Keratinocyte (primary cell): Measurements from ENCODE around the gene TNNC1.

ENCODE experiments used
- EZH2 ChIP-seq: IDR thresholded peaks from one replicate; pipeline ENCODE4 v1.6.1; 2012; ENCODE audit warnings: inconsistent platforms, mild to moderate bottlenecking, low read length, moderate library complexity
- TF ChIP-seq, protein P1 (sequence below), 3 experiments: IDR thresholded peaks in 1 of 3; conservative IDR thresholded peaks in 1 of 3; optimal IDR thresholded peaks in 1 of 3; 2 replicates in 2 of 3; 3 replicates in 1 of 3; pipeline versions ENCODE3 to v1.5.1; 2011; ENCODE audit warnings: low read length in 3 of 3, mild to moderate bottlenecking in 3 of 3, moderate library complexity in 2 of 3, control low read depth in 1 of 3, inconsistent platforms in 1 of 3; ENCODE audit not compliant: insufficient read depth in 2 of 3; ENCODE audit errors: extremely low read depth in 1 of 3

DNA sequence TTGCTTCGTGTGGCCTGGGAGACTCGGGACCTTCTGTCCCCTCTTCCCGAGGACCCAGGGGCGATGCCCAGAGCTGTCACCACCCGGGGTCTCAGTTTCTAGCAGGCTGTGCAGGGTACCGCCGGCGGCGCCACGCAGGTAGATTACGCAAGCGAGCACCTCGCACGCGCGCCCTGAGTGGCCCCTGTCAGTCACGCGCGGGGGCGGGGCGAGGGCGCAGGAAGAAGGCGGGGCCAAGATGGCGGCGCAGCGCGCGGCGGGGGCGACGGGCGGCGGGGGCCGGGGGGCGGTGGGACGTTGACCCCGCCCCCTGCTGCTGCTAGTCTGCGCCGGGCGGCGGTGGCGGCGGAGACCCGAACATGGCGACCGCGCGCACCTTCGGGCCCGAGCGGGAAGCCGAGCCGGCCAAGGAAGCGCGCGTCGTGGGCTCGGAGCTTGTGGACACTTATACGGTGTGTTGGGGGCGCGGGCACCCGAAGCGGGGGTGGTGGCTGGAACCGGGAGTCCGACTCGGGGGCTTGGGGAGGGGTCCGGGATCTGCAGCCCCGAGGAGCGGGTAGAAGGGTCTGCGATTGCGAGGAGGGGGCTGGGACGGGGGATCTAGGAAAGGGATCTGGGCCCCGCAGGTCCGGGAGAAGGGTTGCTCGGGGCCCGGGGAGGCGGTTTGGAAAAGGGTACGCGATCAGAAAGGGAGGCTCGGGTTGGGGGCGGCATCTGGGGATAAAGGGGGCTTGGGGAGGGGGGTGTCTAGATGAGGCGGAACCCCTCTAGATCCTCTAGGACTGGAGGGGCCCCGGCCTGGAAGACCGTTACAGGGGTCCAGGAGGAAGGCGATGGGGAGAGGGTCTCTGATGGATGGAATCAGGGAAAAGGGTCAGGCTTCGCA, 1.7 kb upstream of the TNNC1 start, which contains the start of gene NISCH:
- TF ChIP-seq, protein P1, sequence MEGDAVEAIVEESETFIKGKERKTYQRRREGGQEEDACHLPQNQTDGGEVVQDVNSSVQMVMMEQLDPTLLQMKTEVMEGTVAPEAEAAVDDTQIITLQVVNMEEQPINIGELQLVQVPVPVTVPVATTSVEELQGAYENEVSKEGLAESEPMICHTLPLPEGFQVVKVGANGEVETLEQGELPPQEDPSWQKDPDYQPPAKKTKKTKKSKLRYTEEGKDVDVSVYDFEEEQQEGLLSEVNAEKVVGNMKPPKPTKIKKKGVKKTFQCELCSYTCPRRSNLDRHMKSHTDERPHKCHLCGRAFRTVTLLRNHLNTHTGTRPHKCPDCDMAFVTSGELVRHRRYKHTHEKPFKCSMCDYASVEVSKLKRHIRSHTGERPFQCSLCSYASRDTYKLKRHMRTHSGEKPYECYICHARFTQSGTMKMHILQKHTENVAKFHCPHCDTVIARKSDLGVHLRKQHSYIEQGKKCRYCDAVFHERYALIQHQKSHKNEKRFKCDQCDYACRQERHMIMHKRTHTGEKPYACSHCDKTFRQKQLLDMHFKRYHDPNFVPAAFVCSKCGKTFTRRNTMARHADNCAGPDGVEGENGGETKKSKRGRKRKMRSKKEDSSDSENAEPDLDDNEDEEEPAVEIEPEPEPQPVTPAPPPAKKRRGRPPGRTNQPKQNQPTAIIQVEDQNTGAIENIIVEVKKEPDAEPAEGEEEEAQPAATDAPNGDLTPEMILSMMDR (optimal IDR thresholded peaks at IDR 0.05 in 1 of 3, IDR thresholded peaks at IDR 0.05 in 1 of 3, conservative IDR thresholded peaks at IDR 0.05 in 1 of 3; ENCODE audit: extremely low read depth in 1 of 3, insufficient read depth in 2 of 3, low read length in 3 of 3), result no peak
- TF ChIP-seq EZH2, result no peak
